T-helper 2 cell (primary cell): ENCODE measurements around the gene PHACTR4.
"Not testable (repeated sequence)": the region's sequence is repeated elsewhere in the genome, so short reads cannot be mapped to it uniquely, and the experiment has no call there.

Experiments
- DNase-seq, 5 experiments: peaks; one replicate each; pipeline versions ENCODE4 v3.0.0 to v3.0.0-alpha.2; 2012 to 2022

The PHACTR4 gene

DNA sequence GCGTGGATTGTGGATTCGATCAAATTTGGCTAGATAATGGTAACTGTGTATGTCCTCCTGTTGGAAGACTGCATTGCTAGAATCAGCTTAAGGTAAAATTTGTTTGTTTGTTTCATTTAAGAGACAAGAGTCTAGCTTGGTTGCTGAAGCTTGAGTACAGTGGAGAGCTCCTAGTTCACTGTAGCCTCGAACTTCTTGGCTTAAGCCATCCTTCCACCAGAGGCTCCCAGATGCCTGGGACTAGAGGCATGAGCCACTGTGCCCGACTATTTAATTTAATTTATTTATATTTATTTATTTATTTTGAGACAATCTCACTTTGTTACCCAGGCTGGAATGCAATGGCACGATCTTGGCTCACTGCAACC lies 1.5 kb downstream of the PHACTR4 start:
- DNase-seq, result no peak

DNA sequence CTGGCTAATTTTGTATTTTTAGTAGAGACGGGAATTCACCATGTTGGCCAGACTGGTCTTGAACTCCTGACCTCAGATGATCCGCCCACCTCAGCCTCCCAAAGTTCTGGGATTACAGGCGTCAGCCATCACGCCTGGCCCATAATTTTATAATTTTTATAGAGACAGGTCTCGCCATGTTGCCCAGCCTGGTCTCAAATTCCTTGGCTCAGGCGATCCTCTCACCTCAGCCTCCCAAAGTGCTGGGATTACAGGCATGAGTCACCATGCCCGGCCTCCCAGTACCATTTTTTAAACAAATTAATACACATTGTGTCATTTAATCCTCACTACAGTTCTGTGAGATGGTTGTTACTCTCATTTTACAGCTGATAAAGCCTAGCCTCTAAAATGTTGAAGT lies 3.9 kb downstream of the PHACTR4 start:
- not testable (repeated sequence) for DNase-seq

DNA sequence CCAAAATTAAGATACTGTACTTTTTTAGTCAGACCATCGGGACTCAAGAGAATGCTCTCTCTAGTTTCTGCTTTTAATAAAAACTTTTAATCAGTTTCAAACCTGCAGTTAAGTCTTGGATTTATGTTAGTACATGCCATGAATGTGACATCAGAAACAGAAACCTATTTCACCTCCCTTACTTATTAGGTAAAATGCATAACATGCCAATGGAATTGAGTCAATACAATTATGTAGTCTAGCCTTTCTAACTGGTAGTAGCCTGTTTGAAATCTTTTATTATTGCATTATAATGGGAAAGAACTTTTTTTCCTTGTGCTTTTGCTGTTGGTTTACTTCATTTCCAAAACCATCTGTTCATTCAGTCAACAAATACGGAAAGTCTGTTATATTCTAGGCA lies 4.8 kb downstream of the PHACTR4 start:
- DNase-seq, result no peak

DNA sequence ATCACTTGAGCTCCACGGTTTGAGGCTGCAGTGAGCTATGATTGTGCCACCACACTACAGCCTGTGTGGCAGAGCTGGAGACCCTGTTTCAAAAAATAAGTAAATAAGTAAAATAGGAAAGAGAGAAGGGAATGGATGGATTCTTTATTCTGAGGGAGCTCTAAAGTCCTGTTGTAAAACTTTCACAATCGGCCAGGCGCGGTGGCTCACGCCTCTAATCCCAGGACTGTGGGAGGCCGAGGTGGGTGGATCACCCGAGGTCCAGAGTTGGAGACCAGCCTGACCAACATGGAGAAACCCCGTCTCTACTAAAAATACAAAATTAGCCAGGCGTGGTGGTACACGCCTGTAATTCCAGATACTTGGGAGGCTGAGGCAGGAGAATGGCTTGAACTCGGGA lies 6.1 kb downstream of the PHACTR4 start:
- DNase-seq, result not testable (repeated sequence)

DNA sequence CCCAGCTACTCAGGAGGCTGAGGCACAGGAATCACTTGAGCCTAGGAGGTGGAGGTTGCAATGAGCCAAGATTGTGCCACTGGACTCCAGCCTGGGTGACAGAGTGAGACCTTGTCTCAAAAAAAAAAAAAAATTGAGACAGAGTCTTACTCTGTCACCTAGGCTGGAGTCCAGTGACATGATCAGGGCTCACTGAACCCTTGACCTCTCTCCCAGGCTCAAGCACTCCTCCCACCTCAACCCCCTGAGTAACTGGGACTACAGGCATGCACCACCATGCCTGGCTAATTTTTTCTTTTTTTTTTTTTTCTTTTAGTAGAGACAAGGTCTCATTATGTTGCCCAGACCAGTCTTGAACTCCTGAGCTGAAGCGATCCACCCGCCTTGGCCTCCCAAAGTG lies 6.7 kb downstream of the PHACTR4 start:
- not testable (repeated sequence) for DNase-seq

DNA sequence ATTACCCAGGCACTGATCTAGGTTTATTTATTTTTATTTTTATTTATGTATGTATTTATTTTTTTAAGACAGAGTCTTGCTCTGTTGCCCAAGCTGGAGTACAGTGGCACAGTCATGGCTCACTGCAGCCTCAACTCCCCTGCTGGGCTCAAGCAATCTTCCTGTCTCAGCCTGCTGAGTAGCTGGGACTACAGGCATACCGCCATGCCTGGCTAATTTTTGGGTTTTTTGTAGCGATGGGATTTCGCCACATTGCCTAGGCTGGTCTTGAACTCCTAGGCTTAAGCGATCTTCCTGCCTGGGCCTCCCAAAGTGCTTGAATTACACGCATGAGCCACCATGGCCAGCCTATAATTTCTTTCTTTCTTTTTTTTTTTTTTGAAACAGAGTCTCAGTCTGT lies 9.4 kb downstream of the PHACTR4 start:
- no peak for DNase-seq

DNA sequence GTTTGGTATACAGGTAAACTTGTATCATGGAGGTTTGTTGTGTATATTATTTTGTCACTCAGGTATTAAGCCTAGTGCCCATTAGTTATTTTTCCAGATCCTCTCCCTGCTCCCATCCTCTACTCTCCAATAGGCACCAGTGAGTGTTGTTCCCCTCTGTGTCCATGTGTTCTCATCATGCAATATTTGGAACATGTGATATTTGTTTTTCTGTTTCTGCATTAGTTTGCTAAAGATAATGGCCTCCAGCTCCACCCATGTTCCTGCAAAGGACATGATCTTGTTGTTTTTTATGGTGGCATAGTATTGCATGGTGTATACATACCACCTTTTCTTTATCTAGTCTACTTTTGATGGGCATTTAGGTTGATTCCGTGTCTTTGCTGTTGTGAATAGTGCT lies 10.9 kb downstream of the PHACTR4 start:
- DNase-seq, result no peak

DNA sequence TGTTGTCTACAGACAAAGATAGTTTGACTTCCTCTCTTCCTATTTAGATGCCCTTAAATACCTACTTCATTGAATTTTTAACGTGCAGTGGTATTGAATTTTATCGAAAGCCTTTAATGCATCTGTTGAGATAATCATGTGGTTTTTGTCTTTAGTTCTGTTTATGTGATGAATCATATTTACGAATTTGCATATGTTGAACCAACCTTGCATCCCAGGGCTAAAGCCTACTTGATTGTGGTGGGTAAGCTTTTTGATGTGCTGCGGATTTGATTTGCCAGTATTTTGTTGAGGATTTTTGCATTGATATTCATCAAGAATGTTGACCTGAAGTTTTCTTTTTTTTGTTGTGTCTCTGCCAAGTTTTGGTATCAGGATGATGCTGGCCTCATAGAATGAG lies 14.2 kb downstream of the PHACTR4 start:
- DNase-seq, result not testable (repeated sequence)

DNA sequence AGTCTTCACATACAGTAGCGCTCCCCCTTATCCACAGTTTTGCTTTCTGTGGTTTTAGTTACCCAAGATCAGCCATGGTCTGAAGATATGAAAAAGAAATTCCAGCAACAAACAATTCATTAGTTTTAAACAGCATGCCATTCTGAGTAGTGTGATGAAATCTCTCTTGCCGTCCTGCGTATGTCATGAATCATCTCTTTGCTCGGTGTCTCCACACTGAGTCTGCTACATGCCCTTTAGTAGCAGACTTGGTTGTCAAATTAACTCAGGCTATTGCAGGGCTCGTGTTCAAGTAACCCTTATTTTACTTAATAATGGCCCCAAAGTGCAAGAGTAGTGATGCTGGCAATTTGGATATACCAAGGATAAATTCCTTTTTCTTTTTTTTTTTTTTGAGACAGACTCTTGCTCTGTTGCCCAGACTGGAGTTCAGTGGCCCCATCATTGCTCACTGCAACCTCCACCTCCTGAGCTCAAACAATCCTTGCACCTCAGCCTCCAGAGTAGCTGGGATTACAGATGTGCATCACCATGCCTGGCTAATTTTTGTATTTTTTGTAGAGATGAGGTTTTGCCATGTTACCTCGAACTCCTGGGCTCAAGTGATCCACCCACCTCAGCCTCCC lies 22.6 kb downstream of the PHACTR4 start:
- DNase-seq, result no peak

DNA sequence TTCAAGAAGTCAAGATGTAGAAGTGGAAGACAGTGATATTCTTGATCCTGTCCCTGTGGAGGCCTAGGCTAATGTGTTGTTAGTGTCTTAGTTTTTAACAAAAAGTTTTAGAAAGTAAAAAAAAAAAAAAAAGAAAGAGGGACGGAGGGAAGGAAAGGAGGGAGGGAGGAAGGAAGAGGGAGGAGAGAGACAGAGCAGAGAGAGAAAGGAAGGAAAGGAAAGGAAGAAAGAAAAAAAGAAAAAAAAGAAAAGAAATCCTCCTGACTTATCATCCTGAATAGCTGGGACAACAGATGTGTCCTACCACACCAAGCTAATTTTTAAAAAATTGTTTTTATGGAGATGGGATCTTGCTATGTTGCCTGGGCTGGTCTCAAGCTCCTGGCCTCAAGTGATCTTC lies 24.6 kb downstream of the PHACTR4 start:
- DNase-seq, result no peak

DNA sequence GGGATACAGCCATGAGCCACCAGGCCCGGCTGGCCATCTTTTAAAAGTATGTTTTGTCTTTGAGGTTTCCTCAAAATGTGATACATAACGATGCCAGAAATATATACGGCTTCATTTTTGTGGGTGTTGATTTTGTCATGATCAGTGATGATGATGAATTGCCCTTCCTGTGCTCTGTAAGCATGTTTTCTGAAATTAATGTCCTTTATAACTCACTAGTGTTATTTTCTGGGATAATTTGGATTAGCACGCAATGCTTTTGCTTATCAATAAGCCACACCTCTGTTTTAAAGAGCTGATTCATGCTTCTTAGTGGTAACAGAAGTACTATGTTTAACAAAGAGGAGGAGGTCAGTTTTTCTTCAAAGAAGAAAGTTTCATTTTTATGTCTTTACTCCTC lies 25.6 kb downstream of the PHACTR4 start:
- DNase-seq, result no peak

DNA sequence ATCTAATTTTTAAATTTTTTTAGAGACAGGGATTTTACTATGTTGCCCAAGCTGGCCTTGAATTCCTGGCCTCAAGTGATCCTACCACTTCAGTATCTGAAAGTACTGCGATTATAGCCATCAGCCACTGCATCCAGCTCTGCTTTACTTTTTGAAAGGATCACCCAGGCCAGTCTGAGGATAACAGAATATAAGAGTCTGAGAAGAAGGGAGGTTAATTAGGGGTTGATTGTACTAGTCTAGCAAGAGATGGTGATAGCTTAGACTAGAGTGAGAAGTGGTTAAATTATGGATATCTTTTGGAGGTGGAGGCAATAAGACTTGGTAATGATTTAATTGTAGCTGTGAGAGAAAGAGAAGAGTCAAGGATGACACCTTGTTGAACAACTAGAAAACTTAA lies 32.2 kb downstream of the PHACTR4 start:
- DNase-seq, result no peak

DNA sequence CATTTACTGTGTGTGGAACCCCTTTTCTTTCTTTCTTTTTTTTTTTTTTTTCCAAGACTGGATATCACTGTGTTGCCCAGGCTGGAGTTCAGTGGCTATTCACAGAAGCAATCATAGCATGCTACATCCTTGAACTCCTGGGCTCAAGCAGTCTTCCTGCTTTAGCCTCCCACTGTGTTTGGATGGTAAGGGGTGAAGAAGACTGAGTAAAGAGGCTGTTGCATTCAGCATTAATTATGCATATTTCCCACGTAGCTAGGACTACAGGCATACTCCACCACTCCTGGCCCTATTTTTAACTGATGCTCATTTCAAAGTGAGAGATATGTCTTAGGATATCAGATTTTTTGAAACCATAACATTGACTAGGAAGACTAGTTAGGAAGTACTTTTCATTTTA lies 39.5 kb downstream of the PHACTR4 start:
- no peak for DNase-seq

DNA sequence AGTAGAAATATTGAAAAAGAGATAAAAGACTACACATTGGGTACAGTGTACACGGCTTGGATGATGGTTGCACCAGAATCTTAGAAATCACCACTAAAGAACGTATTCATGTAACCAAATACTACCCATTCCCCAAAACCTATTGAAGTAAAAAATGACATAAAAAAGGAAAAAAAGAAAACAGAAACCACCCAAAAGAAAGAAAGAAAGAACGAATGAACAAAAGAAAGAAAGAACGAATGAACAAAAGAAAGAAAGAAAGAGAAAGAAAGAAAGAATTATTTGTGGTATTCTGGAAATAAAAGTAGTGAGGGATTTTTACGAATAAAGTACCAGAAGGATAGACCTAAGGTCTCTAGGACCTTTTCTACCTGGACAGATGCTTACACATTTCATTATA lies 42.1 kb downstream of the PHACTR4 start:
- DNase-seq, result no peak

DNA sequence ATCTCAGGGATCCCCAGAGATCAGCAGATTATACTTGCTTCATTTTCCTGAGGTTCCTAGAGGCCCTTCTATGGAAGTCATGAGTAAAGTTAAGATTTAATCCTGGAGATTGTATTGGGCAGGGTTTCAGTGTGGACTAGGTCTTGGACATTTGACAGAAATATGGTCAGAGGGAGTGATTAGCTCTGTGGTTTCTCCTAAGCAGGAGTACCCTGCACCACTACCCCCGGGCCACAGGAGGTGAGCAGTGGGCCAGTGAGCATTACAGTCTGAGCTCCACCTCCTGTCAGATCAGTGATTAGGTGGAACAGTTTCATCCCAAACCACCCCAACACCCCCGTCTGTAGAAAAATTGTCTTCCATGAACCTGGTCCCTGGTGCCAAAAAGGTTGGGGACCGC lies 43.2 kb downstream of the PHACTR4 start:
- DNase-seq, result no peak

DNA sequence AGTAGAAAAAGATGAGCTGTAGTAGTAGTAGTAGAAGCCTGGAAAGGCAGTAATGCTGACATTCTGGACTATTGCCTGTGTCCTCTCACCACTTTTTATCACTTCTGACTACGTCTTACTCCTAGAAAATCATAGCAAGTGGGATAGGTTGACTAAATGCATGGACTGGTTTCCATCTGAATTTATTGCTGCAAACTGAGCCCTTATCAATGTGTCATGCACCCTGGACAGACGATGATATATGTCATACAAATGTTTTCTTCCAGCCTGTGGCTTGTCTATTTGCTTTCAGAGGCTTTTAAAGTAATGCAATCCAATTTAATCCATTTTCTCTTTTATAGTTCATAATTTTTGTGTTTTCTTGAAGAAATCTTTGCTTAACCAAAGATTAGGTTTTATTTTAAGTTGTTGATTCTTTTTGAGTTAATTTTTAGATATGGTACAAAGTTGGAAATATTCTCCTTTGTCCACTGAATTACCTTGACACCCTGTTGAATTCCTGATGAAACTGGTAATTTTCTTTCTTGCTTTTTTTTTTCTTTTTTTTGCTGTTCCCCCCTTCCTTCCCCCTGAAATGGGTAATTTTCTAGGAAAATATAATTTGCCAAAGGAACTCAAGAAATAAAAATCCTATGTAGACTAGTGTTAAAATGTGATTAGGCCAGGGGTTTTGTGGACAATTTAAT lies 47.1 kb downstream of the PHACTR4 start:
- DNase-seq, result no peak

DNA sequence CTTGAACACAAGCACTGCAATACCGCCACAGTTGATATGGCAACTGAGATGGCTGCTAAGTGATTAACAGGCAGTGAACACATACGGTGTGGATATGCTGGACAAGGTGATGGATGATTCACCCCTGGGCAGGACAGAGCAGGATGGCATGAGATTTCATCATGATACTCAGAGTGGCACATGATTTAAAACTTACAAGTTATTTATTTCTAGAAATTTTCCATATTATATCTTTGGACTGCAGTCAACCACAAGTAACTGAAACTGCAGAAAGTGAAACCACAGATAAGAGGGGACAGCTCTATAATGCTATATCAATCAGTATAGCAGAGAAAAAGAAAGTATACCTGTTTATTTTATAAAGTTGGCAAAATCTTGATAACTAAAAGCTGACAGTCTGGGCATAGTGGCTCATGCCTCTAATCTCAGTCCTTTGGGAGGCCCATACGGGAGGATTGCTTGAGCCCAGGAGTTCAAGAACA lies 47.9 kb downstream of the PHACTR4 start:
- peak in 1 of 5 experiments; percentile 61 for DNase-seq

DNA sequence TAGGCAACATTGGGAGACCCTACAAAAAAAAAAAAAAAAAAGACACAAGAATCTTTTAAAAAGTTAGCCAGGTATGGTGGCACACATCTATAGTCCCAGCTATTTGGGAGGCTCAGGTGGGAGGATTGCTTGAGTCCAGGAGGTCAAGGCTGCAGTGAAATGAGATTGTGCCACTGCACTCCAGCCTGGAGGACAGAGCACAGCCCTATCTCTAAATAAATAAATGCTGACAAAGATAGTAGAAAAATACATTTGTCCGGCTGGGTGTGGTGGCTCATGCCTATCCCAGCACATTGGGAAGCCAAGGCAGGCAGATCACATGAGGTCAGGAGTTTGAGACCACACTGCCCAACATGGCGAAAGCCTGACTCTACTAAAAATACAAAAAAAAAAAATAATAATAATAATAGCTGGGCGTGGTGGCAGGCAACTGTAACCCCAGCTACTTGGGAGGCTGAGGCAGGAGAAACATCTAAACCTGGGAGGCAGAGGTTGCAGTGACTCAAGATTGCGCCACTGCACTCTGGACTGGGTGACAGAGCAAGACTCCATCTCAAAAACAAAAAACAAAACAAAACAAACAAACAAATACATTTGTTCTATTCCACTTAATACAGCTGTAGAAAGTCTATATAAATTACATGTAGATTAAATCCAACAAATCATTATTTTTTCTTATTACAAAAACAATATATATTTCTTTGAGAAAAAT lies 48.5 kb downstream of the PHACTR4 start:
- no peak for DNase-seq

DNA sequence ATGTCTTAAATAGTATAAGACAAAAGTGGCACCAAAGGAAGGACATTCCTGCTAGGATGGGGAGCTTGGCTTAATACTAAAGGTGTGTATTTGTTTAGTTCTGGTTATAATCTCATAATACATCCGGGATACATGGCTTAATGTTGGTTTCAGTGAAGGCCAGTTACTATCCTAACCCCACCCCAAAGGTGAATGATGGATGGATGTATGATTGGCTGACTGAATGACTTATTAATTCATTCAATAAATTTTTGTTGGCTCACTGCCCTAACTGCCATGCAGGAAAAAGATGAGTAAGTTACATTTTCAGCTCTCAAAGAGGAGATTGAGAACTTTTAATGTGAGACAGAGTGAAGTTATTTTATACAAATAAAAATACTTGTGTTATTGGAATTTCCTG lies 52.2 kb downstream of the PHACTR4 start:
- no peak for DNase-seq

DNA sequence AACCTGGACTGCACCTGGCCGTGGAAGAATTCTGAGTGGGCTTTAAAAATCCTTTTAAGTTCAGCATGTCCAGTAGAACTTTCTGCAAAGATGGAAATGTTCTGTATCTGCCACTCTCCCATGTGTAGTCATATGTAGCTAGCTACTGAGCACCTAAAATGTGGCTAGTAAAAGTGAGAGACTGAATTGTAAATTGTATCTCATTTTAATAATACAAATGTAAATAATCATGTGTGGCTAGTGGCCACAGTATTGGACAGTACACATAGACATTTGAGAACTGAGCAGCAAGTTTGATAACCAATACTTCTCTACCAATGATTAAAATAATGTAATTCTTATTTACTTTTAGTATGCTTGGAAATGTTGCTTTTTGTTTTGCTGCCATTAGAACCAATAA lies 57.3 kb downstream of the PHACTR4 start:
- DNase-seq, result no peak

DNA sequence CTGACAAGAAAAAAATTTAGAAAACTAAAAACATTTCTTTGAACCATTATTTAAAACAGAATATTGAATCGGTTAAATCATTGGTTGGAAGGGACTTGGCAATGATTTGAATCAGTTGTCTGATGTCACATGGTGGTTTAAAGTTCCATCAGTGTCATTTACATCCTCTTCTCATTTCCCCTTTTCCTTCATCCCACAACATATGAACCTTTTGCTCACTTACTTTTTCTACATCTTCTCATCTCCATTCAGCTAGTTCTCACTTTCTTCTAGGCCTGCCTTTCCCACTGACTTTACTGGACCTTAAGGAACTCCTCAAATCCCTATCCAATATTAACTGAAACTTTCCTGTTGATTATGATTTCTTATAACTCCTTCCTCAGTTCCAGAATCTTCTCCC lies 58.5 kb downstream of the PHACTR4 start:
- no peak for DNase-seq

DNA sequence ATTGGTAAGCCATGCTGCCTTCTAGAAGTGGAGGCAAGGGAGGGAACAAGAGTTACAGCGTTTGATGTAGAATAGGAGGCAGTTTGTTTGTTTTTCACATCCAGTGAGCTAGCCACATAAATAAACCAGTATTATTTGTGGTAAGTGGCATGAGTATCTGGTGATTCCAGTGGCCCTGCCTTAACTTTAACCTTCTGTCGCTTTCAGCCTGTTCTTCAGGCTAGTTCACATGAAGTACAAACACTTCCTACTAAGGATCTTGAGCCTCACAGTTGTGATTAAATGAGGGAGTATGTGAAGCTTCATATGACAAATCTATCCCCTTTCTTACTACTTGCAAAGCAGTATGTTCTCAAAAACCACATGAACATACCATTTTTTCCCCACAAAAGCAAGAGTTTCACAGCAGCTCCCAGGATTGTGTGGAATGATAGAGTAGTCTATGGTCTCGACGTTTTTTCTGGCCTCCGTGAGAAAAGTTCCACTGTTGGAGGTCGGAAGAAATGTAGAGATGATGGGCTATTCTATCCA lies 59.5 kb downstream of the PHACTR4 start:
- DNase-seq, result no peak

DNA sequence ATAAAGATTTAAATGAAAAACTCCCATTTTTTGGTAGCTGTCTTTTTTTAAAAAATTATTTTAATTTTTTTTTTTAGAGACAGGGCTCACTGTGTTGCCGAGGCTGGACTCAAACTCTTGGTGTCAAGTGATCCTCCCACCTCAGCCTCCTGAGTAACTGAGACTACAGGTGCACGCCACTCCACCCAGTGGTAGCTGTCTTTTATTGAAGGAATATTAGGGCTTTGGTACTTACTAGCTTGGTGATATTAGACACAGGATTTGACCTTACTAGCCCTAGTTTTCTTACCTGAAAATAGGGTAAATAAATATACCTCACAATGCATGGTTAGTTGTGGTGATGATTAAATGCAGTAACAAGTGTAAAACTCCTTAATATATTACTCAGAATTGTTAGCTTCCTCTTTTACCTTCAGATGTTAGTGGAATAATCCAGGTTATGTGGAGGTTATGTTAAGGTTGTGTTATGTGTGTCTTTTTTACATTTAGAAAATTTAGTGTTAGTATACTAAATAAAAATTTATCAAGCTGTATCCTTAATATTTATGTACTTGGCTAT lies 66.8 kb downstream of the PHACTR4 start:
- no peak for DNase-seq
